ENCODE data around the gene DUSP5. TPM values are rescaled to one million over a fixed set of nuclear protein-coding genes. Genes with fewer than 3 reads are reported as not detected.

Gene DUSP5
- total and polyA plus RNA-seq, 10 of the 15 experiments (the other 5 are each of a cell fraction or from before 2014, with no cell fraction given) = 2.1 to 95.9 (median 23.4) TPM

GRCh38 chr10:110488332-110488681, 9.4 kb upstream of the DUSP5 start (continued):
- TF ChIP-seq CEBPB (IDR thresholded peaks at IDR 0.05; ENCODE audit: borderline replicate concordance in 1 of 2, low read depth in 2 of 2, low read length in 2 of 2) = no peak
- TF ChIP-seq ELK1 (IDR thresholded peaks at IDR 0.05; ENCODE audit: low read depth, low read length) = no peak
- no peak for TF ChIP-seq ZNF687 (IDR thresholded peaks at IDR 0.05)
- TF ChIP-seq DPF2 (IDR thresholded peaks at IDR 0.05) = no peak
- no peak for TF ChIP-seq SMC3 (IDR thresholded peaks at IDR 0.05; ENCODE audit: borderline replicate concordance, low read length)

- H3K4me3 ChIP-seq = no peak overlapping the region
- no peak overlapping the region for H3K4me2 ChIP-seq (ENCODE audit: control insufficient read depth, insufficient read depth)
- no peaks in the 10 kb centered on the region for H4K20me1 ChIP-seq (ENCODE audit: control insufficient read depth, insufficient read depth)
- intact Hi-C loops (cut with micrococcal nuclease; ENCODE audit: unreplicated experiment) = no loop called here
- POLR2A ChIA-PET = interaction anchor here (0.5 kb wide), 1 partner anchor 536 kb away, joined by 3 read pairs; no protein-coding TSS in a partner anchor
- RAD21 ChIA-PET (ENCODE audit: unreplicated experiment) = no interaction called here
- no peak for DNase-seq (ENCODE audit: low read depth, low spot score)
- TF ChIP-seq RUNX3 (IDR thresholded peaks at IDR 0.05; ENCODE audit: low read length) = peak; percentile 35; the same call in 1 of the 2 replicates
- TF ChIP-seq, protein P1, sequence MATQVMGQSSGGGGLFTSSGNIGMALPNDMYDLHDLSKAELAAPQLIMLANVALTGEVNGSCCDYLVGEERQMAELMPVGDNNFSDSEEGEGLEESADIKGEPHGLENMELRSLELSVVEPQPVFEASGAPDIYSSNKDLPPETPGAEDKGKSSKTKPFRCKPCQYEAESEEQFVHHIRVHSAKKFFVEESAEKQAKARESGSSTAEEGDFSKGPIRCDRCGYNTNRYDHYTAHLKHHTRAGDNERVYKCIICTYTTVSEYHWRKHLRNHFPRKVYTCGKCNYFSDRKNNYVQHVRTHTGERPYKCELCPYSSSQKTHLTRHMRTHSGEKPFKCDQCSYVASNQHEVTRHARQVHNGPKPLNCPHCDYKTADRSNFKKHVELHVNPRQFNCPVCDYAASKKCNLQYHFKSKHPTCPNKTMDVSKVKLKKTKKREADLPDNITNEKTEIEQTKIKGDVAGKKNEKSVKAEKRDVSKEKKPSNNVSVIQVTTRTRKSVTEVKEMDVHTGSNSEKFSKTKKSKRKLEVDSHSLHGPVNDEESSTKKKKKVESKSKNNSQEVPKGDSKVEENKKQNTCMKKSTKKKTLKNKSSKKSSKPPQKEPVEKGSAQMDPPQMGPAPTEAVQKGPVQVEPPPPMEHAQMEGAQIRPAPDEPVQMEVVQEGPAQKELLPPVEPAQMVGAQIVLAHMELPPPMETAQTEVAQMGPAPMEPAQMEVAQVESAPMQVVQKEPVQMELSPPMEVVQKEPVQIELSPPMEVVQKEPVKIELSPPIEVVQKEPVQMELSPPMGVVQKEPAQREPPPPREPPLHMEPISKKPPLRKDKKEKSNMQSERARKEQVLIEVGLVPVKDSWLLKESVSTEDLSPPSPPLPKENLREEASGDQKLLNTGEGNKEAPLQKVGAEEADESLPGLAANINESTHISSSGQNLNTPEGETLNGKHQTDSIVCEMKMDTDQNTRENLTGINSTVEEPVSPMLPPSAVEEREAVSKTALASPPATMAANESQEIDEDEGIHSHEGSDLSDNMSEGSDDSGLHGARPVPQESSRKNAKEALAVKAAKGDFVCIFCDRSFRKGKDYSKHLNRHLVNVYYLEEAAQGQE (IDR thresholded peaks at IDR 0.05; ENCODE audit: low read depth, low read length) = no peak
- SMC1A ChIA-PET (ENCODE audit: uncharacterized antibody, unreplicated experiment) = interaction anchor here (0.8 to 1.2 kb wide), 3 partner anchors 14 to 27 kb away, joined by 3 read pairs; no protein-coding TSS in a partner anchor
- in situ Hi-C loops (cut with MboI) = no loop called here
- ATAC-seq = no peak
- WGBS (ENCODE audit: insufficient coverage, insufficient replicate concordance, low lambda C conversion rate, missing lambda C conversion rate) = 41% methylated on average over 5 of the region's 5 CpGs
- H2AFZ ChIP-seq (ENCODE audit: control insufficient read depth, low read depth, low read length) = no peak overlapping the region
- no peaks in the 10 kb centered on the region for H3K79me2 ChIP-seq (ENCODE audit: control insufficient read depth, insufficient read depth, low read length)
- H3K9ac ChIP-seq (ENCODE audit: control insufficient read depth, insufficient read depth, low read length) = no peak overlapping the region
- no peak overlapping the region for H3K27ac ChIP-seq (ENCODE audit: control insufficient read depth, insufficient read depth)
- H3K27me3 ChIP-seq (replicated peaks in 1 of 2; ENCODE audit: control insufficient read depth in 2 of 2, insufficient read depth in 2 of 2, low read length in 1 of 2) = peaks cover 0 to 1% of the 10 kb centered on the region in 2 experiments; a peak in 2 of 4 replicates
- peaks cover 6% of the 10 kb centered on the region for H3K4me1 ChIP-seq (ENCODE audit: control insufficient read depth, insufficient read depth, low read length)
- no peak for FAIRE-seq
- CTCF ChIA-PET = no interaction called here
- H3K9me3 ChIP-seq (replicated peaks; ENCODE audit: control insufficient read depth, insufficient read depth, low read length) = no peaks in the 10 kb centered on the region
- no peaks in the 10 kb centered on the region for H3K36me3 ChIP-seq (ENCODE audit: control insufficient read depth in 2 of 2, insufficient read depth in 2 of 2, low read length in 1 of 2)
- no TSS peak for BruUV-seq (replicated peaks)
These were observed 8.8 kb upstream of the DUSP5 start for GRCh38 chr10:110488940-110489339.
